ENCODE results near the gene PKNOX2. TPM values are rescaled to one million over a fixed set of nuclear protein-coding genes. Genes with fewer than 3 reads are reported as not detected.

PKNOX2 gene
- total RNA-seq, 2 donors from 2014 or later, result 4.0 to 6.9 TPM

GRCh38 chr11:125274774-125275173 is 110.2 kb downstream of the PKNOX2 start:
- TF ChIP-seq, protein P1, sequence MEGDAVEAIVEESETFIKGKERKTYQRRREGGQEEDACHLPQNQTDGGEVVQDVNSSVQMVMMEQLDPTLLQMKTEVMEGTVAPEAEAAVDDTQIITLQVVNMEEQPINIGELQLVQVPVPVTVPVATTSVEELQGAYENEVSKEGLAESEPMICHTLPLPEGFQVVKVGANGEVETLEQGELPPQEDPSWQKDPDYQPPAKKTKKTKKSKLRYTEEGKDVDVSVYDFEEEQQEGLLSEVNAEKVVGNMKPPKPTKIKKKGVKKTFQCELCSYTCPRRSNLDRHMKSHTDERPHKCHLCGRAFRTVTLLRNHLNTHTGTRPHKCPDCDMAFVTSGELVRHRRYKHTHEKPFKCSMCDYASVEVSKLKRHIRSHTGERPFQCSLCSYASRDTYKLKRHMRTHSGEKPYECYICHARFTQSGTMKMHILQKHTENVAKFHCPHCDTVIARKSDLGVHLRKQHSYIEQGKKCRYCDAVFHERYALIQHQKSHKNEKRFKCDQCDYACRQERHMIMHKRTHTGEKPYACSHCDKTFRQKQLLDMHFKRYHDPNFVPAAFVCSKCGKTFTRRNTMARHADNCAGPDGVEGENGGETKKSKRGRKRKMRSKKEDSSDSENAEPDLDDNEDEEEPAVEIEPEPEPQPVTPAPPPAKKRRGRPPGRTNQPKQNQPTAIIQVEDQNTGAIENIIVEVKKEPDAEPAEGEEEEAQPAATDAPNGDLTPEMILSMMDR (conservative IDR thresholded peaks at IDR 0.05), result no peak
- Histone ChIP-seq H3K4me3 (ENCODE audit: low read length) (no peak overlapping the region), H3K36me3 (ENCODE audit: control insufficient read depth, insufficient read depth, low read length) (no peaks in the 10 kb centered on the region), H3K27ac (ENCODE audit: low read depth, low read length) (no peak overlapping the region), H3K9me3 (ENCODE audit: control insufficient read depth, low read length) (no peaks in the 10 kb centered on the region), H3K27me3 (ENCODE audit: control insufficient read depth, insufficient read depth, low read length, poor library complexity, severe bottlenecking) (no peaks in the 10 kb centered on the region), H3K4me1 (ENCODE audit: control insufficient read depth, insufficient read depth, low read length) (no peaks in the 10 kb centered on the region), H3K9ac (ENCODE audit: extremely low read depth, low read length, poor library complexity, severe bottlenecking) (no peak overlapping the region)
- Mint-ChIP-seq H3K27ac (no peak overlapping the region), H3K36me3 (ENCODE audit: low read depth) (no peaks in the 10 kb centered on the region), H3K4me1 (peaks cover 8% of the 10 kb centered on the region), H3K9me3 (no peaks in the 10 kb centered on the region), H3K27me3 (ENCODE audit: insufficient read depth) (no peaks in the 10 kb centered on the region), H3K4me3 (no peak overlapping the region)
- WGBS, 2 experiments (ENCODE audit: insufficient coverage in 1 of 2, insufficient read length in 1 of 2), result 91 to 92% methylated on average over 4 of the region's 4 CpGs
- DNase-seq, result no peak

DNA sequence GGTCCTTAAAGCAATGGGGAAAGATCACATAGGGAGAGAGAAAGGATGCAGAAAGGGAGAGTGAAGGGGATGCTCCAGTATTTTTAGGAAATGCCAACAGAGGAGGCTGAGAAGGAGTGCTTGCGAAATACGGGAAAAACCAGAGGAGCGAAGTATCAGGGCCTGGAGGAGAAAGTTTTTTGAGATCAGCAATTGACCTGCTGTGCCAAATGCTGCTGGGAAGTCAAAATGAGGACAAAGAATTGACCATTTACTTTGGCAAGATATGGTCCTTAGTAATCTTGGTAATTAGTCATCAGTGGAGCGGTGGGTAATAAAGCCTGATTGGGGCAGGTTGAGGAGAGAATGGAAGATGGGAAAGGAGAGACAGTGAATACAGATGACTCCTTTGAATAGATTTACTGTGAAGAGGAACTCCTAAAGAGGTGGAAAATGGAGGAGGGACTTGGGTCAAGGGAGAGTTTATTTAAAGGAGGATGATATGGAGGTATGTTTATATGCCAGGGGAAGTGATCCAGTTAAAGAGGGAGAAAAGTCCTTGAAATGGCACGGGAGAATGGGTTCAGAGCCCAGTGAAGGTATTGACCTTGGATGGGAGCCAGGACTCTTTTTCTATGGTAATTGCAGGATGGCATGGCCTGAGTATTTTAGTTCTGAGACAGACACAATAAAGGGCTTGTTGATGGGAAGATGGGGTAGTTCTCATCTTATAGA is 111.5 kb downstream of the PKNOX2 start:
- Mint-ChIP-seq H3K27ac (no peak overlapping the region), H3K4me3 (no peak overlapping the region), H3K36me3 (ENCODE audit: low read depth) (no peaks in the 10 kb centered on the region), H3K4me1 (peaks cover 8% of the 10 kb centered on the region), H3K9me3 (no peaks in the 10 kb centered on the region), H3K27me3 (ENCODE audit: insufficient read depth) (no peaks in the 10 kb centered on the region)
- no peaks in the 10 kb centered on the region for H3K4me1 ChIP-seq (ENCODE audit: control insufficient read depth, insufficient read depth, low read length)
- 89 to 91% methylated on average over 5 of the region's 5 CpGs for WGBS, 2 experiments (ENCODE audit: insufficient coverage in 1 of 2, insufficient read length in 1 of 2)
- H3K9me3 ChIP-seq (ENCODE audit: control insufficient read depth, low read length), result no peaks in the 10 kb centered on the region
- no peaks in the 10 kb centered on the region for H3K27me3 ChIP-seq (ENCODE audit: control insufficient read depth, insufficient read depth, low read length, poor library complexity, severe bottlenecking)
- TF ChIP-seq, protein P1 (conservative IDR thresholded peaks at IDR 0.05), result no peak
- no peak overlapping the region for H3K4me3 ChIP-seq (ENCODE audit: low read length)
- H3K36me3 ChIP-seq (ENCODE audit: control insufficient read depth, insufficient read depth, low read length), result no peaks in the 10 kb centered on the region
- H3K9ac ChIP-seq (ENCODE audit: extremely low read depth, low read length, poor library complexity, severe bottlenecking), result no peak overlapping the region
- no peak for DNase-seq
- H3K27ac ChIP-seq (ENCODE audit: low read depth, low read length), result no peak overlapping the region

GRCh38 chr11:125276619-125276976 is 112.0 kb downstream of the PKNOX2 start:
- H3K36me3 Mint-ChIP-seq (ENCODE audit: low read depth), result no peaks in the 10 kb centered on the region
- H3K27me3 ChIP-seq (ENCODE audit: control insufficient read depth, insufficient read depth, low read length, poor library complexity, severe bottlenecking), result no peaks in the 10 kb centered on the region
- H3K27ac ChIP-seq (ENCODE audit: low read depth, low read length), result no peak overlapping the region
- H3K9me3 ChIP-seq (ENCODE audit: control insufficient read depth, low read length), result no peaks in the 10 kb centered on the region
- no peak overlapping the region for H3K4me3 ChIP-seq (ENCODE audit: low read length)
- peaks cover 3% of the 10 kb centered on the region for H3K4me1 ChIP-seq (ENCODE audit: control insufficient read depth, insufficient read depth, low read length)
- no peaks in the 10 kb centered on the region for H3K36me3 ChIP-seq (ENCODE audit: control insufficient read depth, insufficient read depth, low read length)
- H3K4me3 Mint-ChIP-seq, result no peak overlapping the region
- TF ChIP-seq, protein P1 (conservative IDR thresholded peaks at IDR 0.05), result no peak
- H3K4me1 Mint-ChIP-seq, result peaks cover 14% of the 10 kb centered on the region
- DNase-seq, result no peak
- H3K9me3 Mint-ChIP-seq, result no peaks in the 10 kb centered on the region
- no peak overlapping the region for H3K27ac Mint-ChIP-seq
- H3K9ac ChIP-seq (ENCODE audit: extremely low read depth, low read length, poor library complexity, severe bottlenecking), result no peak overlapping the region
- H3K27me3 Mint-ChIP-seq (ENCODE audit: insufficient read depth), result no peaks in the 10 kb centered on the region

All from endodermal cell (in vitro differentiated cells).